HG03571 (cell line): Measurements from ENCODE around the gene ALS2.
"Not testable (repeated sequence)": the region's sequence is repeated elsewhere in the genome, so short reads cannot be mapped to it uniquely, and the experiment has no call there.

Experiments
- ATAC-seq: cut with Tn5 transposase; IDR thresholded peaks from one replicate; pipeline ENCODE4 v1.9.1; 2021; ENCODE audit not compliant: unreplicated experiment

The ALS2 gene

GRCh38 chr2:201680743-201681142, 100.0 kb downstream of the ALS2 start:
- no peak for ATAC-seq

DNA sequence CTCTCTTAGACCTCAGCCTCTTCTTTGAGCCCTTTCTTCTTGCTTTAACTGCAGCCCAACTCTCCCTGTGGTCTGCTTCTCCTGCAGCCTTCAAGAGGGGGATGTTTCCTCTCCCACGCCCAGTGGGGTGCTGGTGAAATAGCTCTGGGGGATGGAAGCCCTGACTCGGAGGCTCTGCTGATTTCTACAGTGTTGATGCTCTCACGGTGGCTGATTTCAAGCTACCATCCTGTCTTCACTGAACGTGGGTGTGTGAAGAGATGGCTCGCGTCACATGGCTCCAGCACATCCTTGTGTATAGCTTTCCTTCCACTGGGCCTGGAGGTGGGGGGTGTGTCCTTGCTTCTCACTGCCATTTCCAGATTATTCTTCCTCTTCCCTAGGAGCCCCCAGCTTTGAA, 102.3 kb downstream of the ALS2 start:
- ATAC-seq: no peak

GRCh38 chr2:201675454-201675853, 105.3 kb downstream of the ALS2 start:
- no peak for ATAC-seq

- ATAC-seq: no peak
Measured at GRCh38 chr2:201674794-201675193, 105.9 kb downstream of the ALS2 start.

DNA sequence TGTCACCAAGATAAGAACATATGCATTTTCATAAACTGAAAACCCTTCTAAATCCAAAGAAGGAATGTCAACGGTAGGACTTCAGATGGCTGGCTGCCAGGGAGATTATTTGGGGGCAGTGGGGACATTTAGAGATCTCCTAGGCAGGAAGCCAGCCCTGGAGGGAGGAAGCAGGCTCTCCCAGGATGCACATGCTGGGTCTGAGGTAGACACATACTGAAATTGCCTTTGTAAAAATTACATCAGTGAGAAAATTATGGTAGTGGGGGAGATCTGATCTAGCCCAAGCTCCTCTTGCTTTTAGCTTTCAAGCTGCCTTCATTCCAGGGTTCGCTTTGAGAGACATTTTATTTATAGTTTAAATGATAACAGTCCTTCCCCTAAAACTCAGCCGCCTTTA, 106.4 kb downstream of the ALS2 start:
- no peak for ATAC-seq

- ATAC-seq: no peak
Measured at GRCh38 chr2:201673546-201673945, 107.2 kb downstream of the ALS2 start.

DNA sequence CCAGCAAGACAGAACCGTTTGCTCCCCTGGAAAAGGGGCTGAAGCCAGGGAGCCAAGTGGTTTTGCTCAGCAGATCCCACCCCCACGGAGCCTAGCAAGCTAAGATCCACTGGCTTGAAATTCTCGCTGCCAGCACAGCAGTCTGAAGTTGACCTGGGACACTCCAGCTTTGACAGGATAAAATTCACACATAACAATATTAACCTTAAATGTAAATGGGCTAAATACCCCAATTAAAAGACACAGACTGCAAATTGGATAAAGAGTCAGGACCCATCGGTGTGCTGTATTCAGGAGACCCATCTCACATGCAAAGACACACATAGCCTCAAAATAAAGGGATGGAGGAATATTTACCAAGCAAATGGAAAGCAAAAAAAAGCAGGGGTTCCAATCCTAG, 109.5 kb downstream of the ALS2 start:
- not testable (repeated sequence) for ATAC-seq

GRCh38 chr2:201669865-201670264, 110.9 kb downstream of the ALS2 start:
- no peak for ATAC-seq

DNA sequence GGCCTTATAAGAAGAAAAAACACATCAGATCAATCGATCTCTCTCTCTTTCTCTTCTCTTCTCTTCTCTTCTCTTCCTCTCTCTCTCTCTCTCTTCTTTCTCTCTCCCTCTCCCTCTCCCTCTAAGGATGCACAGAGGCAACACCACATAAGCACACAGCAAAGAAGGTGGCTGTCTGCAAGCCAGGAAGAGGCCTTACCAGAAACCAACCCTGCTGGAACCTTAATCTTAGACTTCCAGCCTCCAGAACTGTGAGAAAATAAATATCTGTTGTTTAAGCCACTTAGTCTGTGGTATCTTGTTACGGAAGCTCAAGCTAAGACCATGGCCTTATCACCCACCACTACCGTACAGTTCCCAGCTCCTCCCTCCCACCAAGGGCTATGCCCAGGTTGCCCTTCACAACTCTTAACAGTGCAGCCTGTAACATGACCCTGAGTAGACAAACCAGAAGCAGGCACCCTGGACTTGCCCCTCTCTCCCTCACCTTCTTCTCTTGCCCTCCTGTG, 112.3 kb downstream of the ALS2 start:
- ATAC-seq: no peak

DNA sequence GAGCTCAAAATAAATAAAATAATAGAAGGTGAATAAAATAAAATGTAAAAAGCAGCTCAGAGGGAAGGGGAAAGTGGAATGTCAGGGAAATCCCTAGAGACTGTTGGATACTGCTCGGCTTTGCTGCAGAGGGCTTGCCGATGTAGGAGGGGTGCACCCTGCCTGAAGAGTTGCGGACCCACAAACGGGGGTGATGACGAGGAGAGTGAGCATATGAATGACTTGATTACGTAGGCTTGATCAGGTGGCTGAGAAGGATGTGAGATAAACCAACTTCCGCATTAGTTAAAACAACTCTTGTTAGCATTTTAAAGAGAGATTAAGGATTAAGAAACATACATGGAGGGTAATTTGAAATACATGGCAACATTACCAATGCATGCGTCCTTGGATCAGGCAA, 116.4 kb downstream of the ALS2 start:
- ATAC-seq: no peak

GRCh38 chr2:201661366-201661765, 119.4 kb downstream of the ALS2 start:
- ATAC-seq: no peak

GRCh38 chr2:201660293-201660895, 120.3 kb downstream of the ALS2 start:
- no peak for ATAC-seq

GRCh38 chr2:201656740-201657139, 124.0 kb downstream of the ALS2 start:
- ATAC-seq: no peak

DNA sequence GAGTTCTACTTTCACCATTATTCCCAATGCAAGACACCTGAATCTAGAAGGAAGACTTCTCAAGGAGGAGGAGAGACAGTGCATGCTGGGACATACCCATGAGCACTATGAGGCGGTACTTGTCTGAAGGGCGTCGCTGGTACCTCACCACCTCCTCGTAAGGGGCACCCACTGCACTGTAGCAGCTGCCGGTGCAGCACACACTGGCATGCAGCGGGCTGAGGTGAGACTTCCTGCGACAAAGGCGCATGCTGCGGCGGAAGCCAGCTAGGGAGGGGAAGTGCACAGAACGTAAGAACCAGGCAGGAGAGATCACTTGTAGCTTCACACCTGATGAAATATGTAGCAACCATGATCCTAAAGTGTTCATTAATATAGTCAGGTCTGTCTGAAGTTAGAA, 124.6 kb downstream of the ALS2 start:
- no peak for ATAC-seq

GRCh38 chr2:201654616-201655384, 125.9 kb downstream of the ALS2 start:
- ATAC-seq: no peak

DNA sequence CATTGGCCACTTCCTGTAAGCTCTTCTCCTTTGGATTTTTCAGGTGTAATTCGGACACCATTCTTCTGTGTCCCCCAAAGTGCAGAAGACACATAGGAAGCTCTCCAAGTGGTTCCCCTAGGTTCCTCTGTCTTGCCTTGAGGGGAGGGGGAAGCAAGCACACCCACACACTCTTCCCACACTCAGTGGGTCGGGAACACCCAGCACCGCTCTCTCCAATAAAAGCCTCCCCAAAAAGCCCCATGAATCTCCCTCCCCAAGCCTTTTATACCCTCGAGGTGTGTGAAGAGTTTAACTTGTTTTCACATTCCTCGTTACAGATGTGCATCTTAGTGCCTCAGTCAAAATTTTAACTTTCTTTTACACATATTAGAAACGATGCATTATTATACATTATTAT, 127.5 kb downstream of the ALS2 start:
- no peak for ATAC-seq
